GM12801 (cell line): ENCODE data around the gene PGAP6.

Experiments
- CTCF ChIP-seq: IDR thresholded peaks from one replicate; pipeline ENCODE4 v1.5.1; 2011; ENCODE audit warnings: control low read depth; ENCODE audit not compliant: insufficient read length; ENCODE audit errors: extremely low read depth

Gene PGAP6

GRCh38 chr16:379183-379960 lies 2.4 kb downstream of the PGAP6 start:
- no peak for TF ChIP-seq CTCF

- TF ChIP-seq CTCF: no peak
These were observed 3.0 kb downstream of the PGAP6 start for GRCh38 chr16:378821-379182.

DNA sequence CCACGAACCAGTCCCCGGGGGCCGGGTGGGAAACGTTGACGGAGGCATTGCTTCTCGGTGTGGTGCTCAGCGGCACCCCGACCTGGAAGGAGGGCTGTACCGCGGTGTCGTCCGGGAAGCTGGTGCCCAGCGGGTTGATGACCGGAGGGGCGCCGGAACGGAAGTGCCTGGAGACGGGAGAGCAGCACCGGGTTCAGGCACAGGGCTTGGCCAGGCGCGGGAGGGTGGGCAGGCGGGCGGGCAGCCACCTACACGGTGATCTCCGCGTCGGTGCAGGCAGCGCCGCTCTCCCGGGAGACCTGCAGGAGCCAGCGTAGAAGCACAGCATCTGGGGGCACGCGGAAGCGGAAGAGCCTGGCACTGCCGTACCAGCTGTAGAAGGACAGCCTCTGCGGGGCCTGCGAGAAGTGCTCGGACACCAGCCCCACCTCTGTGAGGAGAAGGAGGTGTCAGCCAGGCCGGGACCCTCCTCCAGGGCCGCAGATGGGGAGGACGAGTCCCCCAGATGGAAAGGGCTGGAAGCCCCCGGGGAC lies 4.3 kb downstream of the PGAP6 start:
- no peak for TF ChIP-seq CTCF

GRCh38 chr16:376817-377418 lies 4.9 kb downstream of the PGAP6 start:
- no peak for TF ChIP-seq CTCF

DNA sequence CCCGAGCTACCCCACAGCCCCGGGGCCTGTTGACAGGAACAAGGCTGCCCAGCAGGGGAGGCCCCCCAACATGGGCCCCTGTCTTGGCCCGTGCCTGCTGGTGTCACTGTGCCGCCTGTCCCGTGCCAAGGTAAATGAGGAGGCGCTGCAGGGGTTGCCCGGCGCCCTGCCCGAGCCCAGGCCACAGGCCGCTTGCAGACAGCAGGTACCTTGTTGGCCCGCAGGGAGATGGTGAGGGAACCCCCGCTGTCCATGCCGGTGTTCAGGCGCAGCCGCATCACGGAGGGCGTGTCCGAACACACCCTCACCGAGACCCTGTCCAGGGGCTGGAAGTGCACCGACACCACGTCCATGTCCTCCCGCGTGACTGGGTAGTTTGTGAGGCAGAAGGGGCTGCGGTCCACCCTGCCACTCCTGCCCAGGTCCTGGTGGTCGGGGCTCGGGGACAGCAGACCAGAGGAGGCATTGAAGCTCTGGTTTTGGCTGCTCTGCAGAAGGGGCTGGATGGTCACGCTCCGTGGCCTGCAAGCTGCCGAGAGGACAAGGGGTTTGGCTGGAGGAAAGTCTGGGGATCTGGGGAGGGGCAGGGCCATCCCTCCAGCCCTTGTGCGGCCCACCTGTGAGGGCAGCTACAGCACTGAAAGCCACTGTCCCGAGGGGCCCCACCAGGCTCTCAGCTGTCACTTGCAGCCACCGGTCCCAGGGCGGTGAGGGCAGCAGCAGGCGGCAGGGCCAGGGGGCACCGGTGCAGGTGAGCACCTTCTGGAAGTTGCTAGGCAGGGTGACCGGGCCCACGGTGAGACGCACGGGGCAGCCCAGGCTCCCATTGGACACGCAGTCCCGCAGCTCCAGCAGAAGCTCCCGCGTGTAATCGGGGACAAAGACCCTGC lies 5.6 kb downstream of the PGAP6 start:
- no peak for TF ChIP-seq CTCF

- no peak for TF ChIP-seq CTCF
These were observed 6.6 kb downstream of the PGAP6 start for GRCh38 chr16:375212-375611.

- TF ChIP-seq CTCF: no peak
These were observed 7.2 kb downstream of the PGAP6 start for GRCh38 chr16:374616-374926.
